B cell (primary cell): ENCODE data around the gene CARD9. TPM values are rescaled to one million over a fixed set of nuclear protein-coding genes. Genes with fewer than 3 reads are reported as not detected.

Experiments
- ATAC-seq: fragments of 200-7000 bp; cut with Tn5 transposase; one replicate; pipeline ENCODE4 v1.10.0; 2021; ENCODE audit warnings: low read depth, mild to moderate bottlenecking, moderate number of reproducible peaks, moderate library complexity
- CTCF ChIA-PET: fragments of 350-600 bp; sonication (Branson Sonifier 250); formaldehyde crosslinking; loops from one replicate; lab custom pipeline; 2021; ENCODE audit warnings: antibody characterized with exemption, inconsistent platforms; lab: Charles Lee
- POLR2A ChIA-PET: fragments of 350-600 bp; sonication (Branson Sonifier 250); formaldehyde crosslinking; loops from one replicate; lab custom pipeline; 2021; ENCODE audit warnings: antibody characterized with exemption; lab: Charles Lee
- DNase-seq: peaks from one replicate; pipeline ENCODE4 v3.0.0; 2013
- H2AFZ ChIP-seq: 2 replicates; pipeline ENCODE4 v1.6.1; 2012; ENCODE audit warnings: mild to moderate bottlenecking, low read depth, low read length; ENCODE audit not compliant: insufficient read depth, poor library complexity, severe bottlenecking
- H3K27ac ChIP-seq, 2 donors: 1 replicate in 1 of 2; 2 replicates in 1 of 2; pipeline ENCODE4 v1.5.1; 2012 to 2013; ENCODE audit warnings: low read length in 2 of 2, mild to moderate bottlenecking in 2 of 2, moderate library complexity in 1 of 2
- H3K27me3 ChIP-seq, 4 experiments: fragments of 200-600 bp in 1 of 4; sonication (generic) in 1 of 4; replicated peaks in 1 of 4; 1 replicate in 2 of 4; 2 replicates in 2 of 4; pipeline versions ENCODE4 v1.6.1 to v1.7.0; 2013 to 2016; ENCODE audit warnings: low read length in 3 of 4, mild to moderate bottlenecking in 2 of 4, mixed read lengths in 1 of 4, moderate library complexity in 1 of 4; ENCODE audit not compliant: insufficient read depth in 4 of 4, control insufficient read depth in 3 of 4; ENCODE audit errors: control extremely low read depth in 1 of 4
- H3K36me3 ChIP-seq, 2 experiments: replicated peaks in 1 of 2; 1 replicate in 1 of 2; 2 replicates in 1 of 2; pipeline versions ENCODE4 v1.6.1 to v1.7.1; 2013; ENCODE audit warnings: low read length in 1 of 2; ENCODE audit not compliant: insufficient read depth in 2 of 2, control insufficient read depth in 1 of 2; ENCODE audit errors: control extremely low read depth in 1 of 2, extremely low read depth in 1 of 2
- H3K4me1 ChIP-seq, 2 donors: fragments of 200-600 bp in 1 of 2; sonication (generic) in 1 of 2; 1 replicate in 1 of 2; 2 replicates in 1 of 2; pipeline versions ENCODE4 v1.5.1 to v1.6.1; 2013 to 2017; ENCODE audit warnings: low read length in 2 of 2; ENCODE audit not compliant: control insufficient read depth in 2 of 2, insufficient read depth in 2 of 2
- H3K4me2 ChIP-seq: replicated peaks from 2 replicates; pipeline ENCODE3; 2012; ENCODE audit warnings: mild to moderate bottlenecking, low read depth, low read length; ENCODE audit not compliant: poor library complexity, severe bottlenecking
- H3K4me3 ChIP-seq, 5 experiments: fragments of 200-600 bp in 1 of 5; sonication (generic) in 1 of 5; 1 replicate in 3 of 5; 2 replicates in 2 of 5; pipeline versions ENCODE4 v1.5.1 to v1.7.0; 2011 to 2016; ENCODE audit warnings: low read length in 4 of 5, mild to moderate bottlenecking in 4 of 5, low read depth in 2 of 5, control low read depth in 1 of 5, moderate library complexity in 1 of 5; ENCODE audit not compliant: insufficient read depth in 1 of 5; ENCODE audit errors: control extremely low read depth in 1 of 5, extremely low read depth in 1 of 5
- H3K79me2 ChIP-seq: fragments of 200-600 bp; sonication (generic); one replicate; pipeline ENCODE4 v1.6.0; 2016; ENCODE audit warnings: low read length; ENCODE audit not compliant: control insufficient read depth, insufficient read depth
- H3K9ac ChIP-seq: fragments of 200-600 bp; sonication (generic); 2 replicates; pipeline ENCODE4 v1.6.1; 2017; ENCODE audit warnings: mild to moderate bottlenecking, low read length, moderate library complexity
- H3K9me3 ChIP-seq, 3 donors: one replicate each; pipeline versions ENCODE4 v1.6.1 to v1.7.1; 2013; ENCODE audit warnings: low read length in 2 of 3; ENCODE audit not compliant: control insufficient read depth in 2 of 3, insufficient read depth in 1 of 3; ENCODE audit errors: control extremely low read depth in 1 of 3
- H4K20me1 ChIP-seq: 2 replicates; pipeline ENCODE4 v1.6.0; 2012; ENCODE audit warnings: mild to moderate bottlenecking, low read length; ENCODE audit not compliant: insufficient read depth, control insufficient read depth, poor library complexity, severe bottlenecking
- H3K27ac Mint-ChIP-seq: one replicate; pipeline ENCODE4 v1.8.0; 2021; ENCODE audit warnings: mixed read lengths
- H3K27me3 Mint-ChIP-seq: one replicate; pipeline ENCODE4 v1.8.0; 2021; ENCODE audit warnings: mixed read lengths
- H3K4me1 Mint-ChIP-seq: one replicate; pipeline ENCODE4 v1.8.0; 2021; ENCODE audit warnings: mixed read lengths
- H3K4me3 Mint-ChIP-seq: one replicate; pipeline ENCODE4 v1.8.0; 2021; ENCODE audit warnings: mixed read lengths
- H3K9me3 Mint-ChIP-seq: one replicate; pipeline ENCODE4 v1.8.0; 2022; ENCODE audit warnings: mixed read lengths; ENCODE audit not compliant: insufficient read depth
- EZH2 ChIP-seq: IDR thresholded peaks from 2 replicates; pipeline ENCODE4 v1.6.1; 2012; ENCODE audit warnings: borderline replicate concordance, low read depth, mild to moderate bottlenecking, moderate library complexity, low read length; ENCODE audit not compliant: insufficient read depth, poor library complexity, severe bottlenecking
- WGBS: methylation state at CpG from one replicate; pipeline ENCODE4 v1.1.5; 2013; ENCODE audit warnings: missing lambda C conversion rate; ENCODE audit not compliant: insufficient coverage; 5-methylcytosine and 5-hydroxymethylcytosine counted together
- intact Hi-C: fragments of 100-400 bp; cut with micrococcal nuclease; formaldehyde crosslinking; loops from one replicate; pipeline ENCODE4 v1.10.0; 2022
- polyA plus RNA-seq: library from polyadenylated mRNA; depleted of rRNA; stranded (reverse); fragments of >200 nt; gene quantifications from 2 replicates; pipeline ENCODE4 v1.2.3, GENCODE V29; 2012
- total RNA-seq, 2 donors: library from RNA; stranded (reverse); fragments of 120-200 nt in 1 of 2; gene quantifications; 1 replicate in 1 of 2; 2 replicates in 1 of 2; pipeline versions ENCODE4 v1.2.3 to v1.2.4, GENCODE V29; 2013 to 2022
- TF ChIP-seq, protein P1 (sequence below): fragments of 200-600 bp; IDR thresholded peaks from one replicate; pipeline ENCODE4 v1.8.0; 2022; ENCODE audit warnings: antibody characterized with exemption, mild to moderate bottlenecking

Gene CARD9
- total and polyA plus RNA-seq, 2 donors (not counting 1 experiment from before 2014, with no cell fraction given): 0.57 to 1.1 TPM

DNA sequence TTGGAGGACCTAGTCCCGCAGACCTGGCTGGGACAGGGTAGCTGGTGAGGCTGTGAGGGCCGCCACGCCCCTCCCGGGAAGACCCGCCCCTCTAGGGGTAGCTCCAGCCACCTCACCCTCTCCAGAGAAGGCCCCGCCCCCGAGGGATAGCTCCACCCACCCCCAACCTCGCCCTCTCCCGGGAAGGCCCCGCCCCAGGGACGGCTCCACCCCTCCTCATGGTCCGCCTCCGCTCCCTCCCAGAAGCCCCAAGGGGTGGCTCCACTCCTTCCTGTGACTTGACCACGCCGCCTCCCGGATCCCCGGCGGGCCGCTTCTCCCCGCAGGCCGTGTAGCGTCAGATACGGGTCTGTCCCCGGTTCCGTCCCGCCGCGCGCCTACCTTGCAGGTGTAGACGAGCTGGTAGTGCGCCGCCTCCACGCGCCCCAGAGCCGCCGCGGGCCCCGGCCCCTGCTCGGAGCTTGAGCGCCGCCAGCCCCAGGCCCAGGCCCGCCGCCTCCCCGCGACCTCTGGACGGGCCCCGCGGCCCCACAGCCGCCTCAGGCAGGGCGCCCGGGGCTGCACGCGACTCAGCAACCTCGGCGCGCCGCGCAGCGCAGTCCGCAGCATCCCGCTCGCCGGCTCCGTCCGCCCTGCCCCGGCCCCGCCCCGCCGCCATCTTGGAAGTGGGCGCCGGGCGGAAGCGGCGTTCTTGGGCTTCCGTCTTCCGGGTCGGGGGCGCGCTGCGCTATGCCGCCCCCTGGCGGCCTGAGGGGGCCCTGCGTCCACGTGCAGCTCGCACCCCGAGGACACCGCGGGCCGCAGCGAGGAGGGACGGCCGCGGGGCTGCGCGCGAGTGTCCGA lies 10.1 kb downstream of the CARD9 start, which contains the start of gene DNLZ:
DNLZ (minus strand) TSS at position 639 of the 843 bp plus-strand sequence; CDS start at position 609, 30 bp downstream.
- Histone ChIP-seq H3K4me3 (peak within 1 kb of the TSS; percentile 3 to 97 (median 71)), H4K20me1 (peaks cover 19% of the 10 kb centered on the region), H3K4me1 (peaks cover 5 to 10% of the 10 kb centered on the region in 2 donors), H3K9me3 (peaks cover 0 to 10% (median 0%) of the 10 kb centered on the region in 3 donors), H3K9ac (peak within 1 kb of the TSS; percentile 78), H2AFZ (peak within 1 kb of the TSS; percentile 78), H3K27ac (peak within 1 kb of the TSS; percentile 40 to 53), H3K36me3 (peaks cover 0 to 13% of the 10 kb centered on the region in 2 experiments), H3K27me3 (no peaks in the 10 kb centered on the region), H3K79me2 (no peaks in the 10 kb centered on the region), H3K4me2 (peak within 1 kb of the TSS; percentile 77)
- WGBS: 2% methylated on average over 93 of the region's 97 CpGs
- ChIA-PET CTCF (interaction anchor here (0.8 to 2.9 kb wide), 16 partner anchors 18 to 397 kb away, joined by 3 to 21 read pairs (median 4); partner anchors contain the start of genes GPSM1 and INPP5E), POLR2A (interaction anchor here (0.5 to 1.3 kb wide), 7 partner anchors 41 to 886 kb away, joined by 3 to 5 read pairs (median 4); partner anchors contain the start of genes ENTR1 and PMPCA)
- Mint-ChIP-seq H3K27me3 (no peaks in the 10 kb centered on the region), H3K4me1 (peaks cover 10% of the 10 kb centered on the region), H3K9me3 (no peaks in the 10 kb centered on the region), H3K27ac (peak within 1 kb of the TSS; percentile 93), H3K4me3 (peak within 1 kb of the TSS; percentile 89)
- intact Hi-C loops: loop anchor here (1.0 to 5.0 kb wide), 8 partner anchors 21 to 456 kb away; partner anchors contain the start of genes CAMSAP1, ENTR1, PMPCA and QSOX2
- DNase-seq (peak; percentile 93), ATAC-seq (peak; percentile 93)
- TF ChIP-seq, protein P1, sequence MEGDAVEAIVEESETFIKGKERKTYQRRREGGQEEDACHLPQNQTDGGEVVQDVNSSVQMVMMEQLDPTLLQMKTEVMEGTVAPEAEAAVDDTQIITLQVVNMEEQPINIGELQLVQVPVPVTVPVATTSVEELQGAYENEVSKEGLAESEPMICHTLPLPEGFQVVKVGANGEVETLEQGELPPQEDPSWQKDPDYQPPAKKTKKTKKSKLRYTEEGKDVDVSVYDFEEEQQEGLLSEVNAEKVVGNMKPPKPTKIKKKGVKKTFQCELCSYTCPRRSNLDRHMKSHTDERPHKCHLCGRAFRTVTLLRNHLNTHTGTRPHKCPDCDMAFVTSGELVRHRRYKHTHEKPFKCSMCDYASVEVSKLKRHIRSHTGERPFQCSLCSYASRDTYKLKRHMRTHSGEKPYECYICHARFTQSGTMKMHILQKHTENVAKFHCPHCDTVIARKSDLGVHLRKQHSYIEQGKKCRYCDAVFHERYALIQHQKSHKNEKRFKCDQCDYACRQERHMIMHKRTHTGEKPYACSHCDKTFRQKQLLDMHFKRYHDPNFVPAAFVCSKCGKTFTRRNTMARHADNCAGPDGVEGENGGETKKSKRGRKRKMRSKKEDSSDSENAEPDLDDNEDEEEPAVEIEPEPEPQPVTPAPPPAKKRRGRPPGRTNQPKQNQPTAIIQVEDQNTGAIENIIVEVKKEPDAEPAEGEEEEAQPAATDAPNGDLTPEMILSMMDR: peak; percentile 97
- no peak for TF ChIP-seq EZH2
